ENCODE results near the gene EML4.

DNA sequence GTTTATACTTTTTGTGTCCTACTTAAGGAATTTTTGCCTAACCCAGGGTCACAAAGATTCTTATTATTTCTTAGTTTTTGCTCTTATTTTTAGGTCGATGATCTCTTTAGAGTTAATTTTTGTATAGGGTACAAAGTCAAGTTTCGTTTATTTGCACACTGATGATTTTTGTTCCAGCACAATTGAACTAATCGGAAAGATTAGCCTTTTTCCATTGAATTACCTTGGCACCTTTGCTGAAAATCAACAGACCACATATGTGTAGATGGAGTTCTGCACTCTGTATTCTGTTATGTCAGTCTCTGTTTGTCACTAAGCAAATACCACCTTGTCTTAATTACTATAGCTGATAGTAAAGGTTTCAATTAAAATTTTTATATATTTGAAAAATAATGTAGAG lies 18.7 kb downstream of the EML4 start:
- TF ChIP-seq, protein P1, sequence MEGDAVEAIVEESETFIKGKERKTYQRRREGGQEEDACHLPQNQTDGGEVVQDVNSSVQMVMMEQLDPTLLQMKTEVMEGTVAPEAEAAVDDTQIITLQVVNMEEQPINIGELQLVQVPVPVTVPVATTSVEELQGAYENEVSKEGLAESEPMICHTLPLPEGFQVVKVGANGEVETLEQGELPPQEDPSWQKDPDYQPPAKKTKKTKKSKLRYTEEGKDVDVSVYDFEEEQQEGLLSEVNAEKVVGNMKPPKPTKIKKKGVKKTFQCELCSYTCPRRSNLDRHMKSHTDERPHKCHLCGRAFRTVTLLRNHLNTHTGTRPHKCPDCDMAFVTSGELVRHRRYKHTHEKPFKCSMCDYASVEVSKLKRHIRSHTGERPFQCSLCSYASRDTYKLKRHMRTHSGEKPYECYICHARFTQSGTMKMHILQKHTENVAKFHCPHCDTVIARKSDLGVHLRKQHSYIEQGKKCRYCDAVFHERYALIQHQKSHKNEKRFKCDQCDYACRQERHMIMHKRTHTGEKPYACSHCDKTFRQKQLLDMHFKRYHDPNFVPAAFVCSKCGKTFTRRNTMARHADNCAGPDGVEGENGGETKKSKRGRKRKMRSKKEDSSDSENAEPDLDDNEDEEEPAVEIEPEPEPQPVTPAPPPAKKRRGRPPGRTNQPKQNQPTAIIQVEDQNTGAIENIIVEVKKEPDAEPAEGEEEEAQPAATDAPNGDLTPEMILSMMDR (IDR thresholded peaks at IDR 0.05), result no peak
- TF ChIP-seq POLR2A (IDR thresholded peaks at IDR 0.05), result no peak

All from adrenal gland (tissue), 5 donors.